H1 (cell line): ENCODE results near the gene CHMP5.

Experiments used
- EP300 ChIP-seq, 2 experiments: IDR thresholded peaks; 1 replicate in 1 of 2; 2 replicates in 1 of 2; pipeline ENCODE4 v1.6.1; 2011 to 2012; ENCODE audit warnings: low read depth in 2 of 2, low read length in 2 of 2, mild to moderate bottlenecking in 2 of 2, borderline replicate concordance in 1 of 2, inconsistent platforms in 1 of 2, moderate library complexity in 1 of 2
- EZH2 ChIP-seq: fragments of 200-600 bp; sonication (generic); IDR thresholded peaks from 2 replicates; pipeline ENCODE4 v1.7.1; 2012; ENCODE audit warnings: low read depth, mild to moderate bottlenecking, moderate library complexity, low read length, inconsistent platforms; ENCODE audit not compliant: severe bottlenecking
- FOSL1 ChIP-seq: IDR thresholded peaks from 2 replicates; pipeline ENCODE4 v1.6.1; 2011; ENCODE audit warnings: mild to moderate bottlenecking, low read depth, low read length, moderate library complexity; ENCODE audit not compliant: insufficient read depth
- JUND ChIP-seq: IDR thresholded peaks from 2 replicates; pipeline ENCODE4 v1.6.1; 2011; ENCODE audit warnings: mild to moderate bottlenecking, improper control_type of control experiment, low read length
- KDM1A ChIP-seq: fragments of 200-600, 300-600 bp; sonication (generic); IDR thresholded peaks from 2 replicates; pipeline ENCODE4 v1.7.1; 2016; ENCODE audit warnings: mild to moderate bottlenecking, low read length, borderline replicate concordance
- PHF8 ChIP-seq: fragments of 200-600 bp; sonication (generic); conservative IDR thresholded peaks from 2 replicates; pipeline ENCODE4 v1.7.1; 2012; ENCODE audit warnings: low read depth, mild to moderate bottlenecking, inconsistent platforms, low read length, moderate library complexity
- POLR2AphosphoS5 ChIP-seq: IDR thresholded peaks from 2 replicates; pipeline ENCODE4 v1.6.1; 2011; ENCODE audit warnings: low read depth, low read length
- SIN3A ChIP-seq, 2 experiments: IDR thresholded peaks in 1 of 2; conservative IDR thresholded peaks in 1 of 2; 2 replicates each; pipeline ENCODE4 v1.6.1; 2011 to 2012; ENCODE audit warnings: low read length in 2 of 2, improper control_type of control experiment in 1 of 2, low read depth in 1 of 2, mild to moderate bottlenecking in 1 of 2
- SP1 ChIP-seq: IDR thresholded peaks from 2 replicates; pipeline ENCODE4 v1.6.1; 2011; ENCODE audit warnings: low read depth, low read length
- SP2 ChIP-seq: IDR thresholded peaks from 2 replicates; pipeline ENCODE4 v1.6.1; 2012; ENCODE audit warnings: mild to moderate bottlenecking, low read length, inconsistent platforms
- TF ChIP-seq, protein P1 (sequence below), 3 experiments: IDR thresholded peaks; 1 replicate in 2 of 3; 2 replicates in 1 of 3; pipeline versions ENCODE4 v1.5.1 to v1.6.1; 2011; ENCODE audit warnings: low read length in 3 of 3, mild to moderate bottlenecking in 3 of 3, inconsistent platforms in 2 of 3, low read depth in 1 of 3, moderate library complexity in 1 of 3; ENCODE audit not compliant: insufficient read depth in 1 of 3; ENCODE audit errors: control extremely low read depth in 1 of 3
- TF ChIP-seq, protein P2 (sequence below): IDR thresholded peaks from 2 replicates; pipeline ENCODE4 v1.6.1; 2011; ENCODE audit warnings: low read depth, mild to moderate bottlenecking, low read length; ENCODE audit not compliant: insufficient read depth

DNA sequence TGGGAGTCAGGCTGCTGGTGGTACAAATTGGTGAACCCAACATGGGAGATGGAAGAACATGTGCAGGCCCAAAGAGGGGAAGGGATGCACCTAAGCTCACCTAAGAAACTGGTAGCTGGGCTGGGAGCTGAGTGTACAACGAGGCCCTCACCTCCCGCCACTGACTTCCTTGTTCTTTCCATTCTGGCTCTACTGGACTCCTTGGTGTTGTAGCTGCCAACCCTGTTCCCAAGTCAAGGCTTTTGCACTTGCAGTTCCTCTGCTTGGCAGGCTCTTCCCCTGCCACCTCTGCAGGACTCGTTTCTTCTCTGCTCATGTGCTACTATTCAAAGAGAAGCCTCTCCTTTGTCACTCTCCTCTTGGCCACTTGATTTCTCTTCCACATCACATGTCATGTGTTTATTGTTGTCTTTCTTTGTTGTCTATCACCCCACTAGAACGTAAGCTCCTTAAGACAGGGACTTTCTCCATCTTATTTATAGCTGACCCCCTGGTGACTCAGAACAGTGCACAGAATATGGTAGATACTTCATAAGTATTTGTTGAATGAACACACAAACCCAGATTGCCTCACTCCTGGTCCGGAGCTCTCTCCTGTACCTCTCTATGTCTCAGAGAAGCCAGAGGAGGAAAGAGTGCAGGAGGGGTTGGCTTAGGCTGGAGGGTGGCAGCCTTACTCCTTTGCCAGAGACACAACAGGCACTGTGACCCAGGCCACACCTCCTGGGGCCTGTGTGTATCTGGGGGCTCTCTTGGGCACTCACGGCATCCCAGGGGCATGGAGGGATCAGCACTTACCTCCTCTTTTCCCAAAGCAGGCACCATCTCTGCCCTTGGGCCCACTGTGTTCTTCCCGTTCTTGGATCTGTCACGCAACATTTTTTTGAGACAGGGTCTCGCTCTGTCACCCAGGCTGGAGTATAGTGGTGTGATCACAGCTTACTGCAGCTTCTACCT is 30.1 kb upstream of the CHMP5 start:
- TF ChIP-seq, protein P1, sequence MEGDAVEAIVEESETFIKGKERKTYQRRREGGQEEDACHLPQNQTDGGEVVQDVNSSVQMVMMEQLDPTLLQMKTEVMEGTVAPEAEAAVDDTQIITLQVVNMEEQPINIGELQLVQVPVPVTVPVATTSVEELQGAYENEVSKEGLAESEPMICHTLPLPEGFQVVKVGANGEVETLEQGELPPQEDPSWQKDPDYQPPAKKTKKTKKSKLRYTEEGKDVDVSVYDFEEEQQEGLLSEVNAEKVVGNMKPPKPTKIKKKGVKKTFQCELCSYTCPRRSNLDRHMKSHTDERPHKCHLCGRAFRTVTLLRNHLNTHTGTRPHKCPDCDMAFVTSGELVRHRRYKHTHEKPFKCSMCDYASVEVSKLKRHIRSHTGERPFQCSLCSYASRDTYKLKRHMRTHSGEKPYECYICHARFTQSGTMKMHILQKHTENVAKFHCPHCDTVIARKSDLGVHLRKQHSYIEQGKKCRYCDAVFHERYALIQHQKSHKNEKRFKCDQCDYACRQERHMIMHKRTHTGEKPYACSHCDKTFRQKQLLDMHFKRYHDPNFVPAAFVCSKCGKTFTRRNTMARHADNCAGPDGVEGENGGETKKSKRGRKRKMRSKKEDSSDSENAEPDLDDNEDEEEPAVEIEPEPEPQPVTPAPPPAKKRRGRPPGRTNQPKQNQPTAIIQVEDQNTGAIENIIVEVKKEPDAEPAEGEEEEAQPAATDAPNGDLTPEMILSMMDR (IDR thresholded peaks at IDR 0.05; ENCODE audit: control extremely low read depth in 1 of 3, insufficient read depth in 1 of 3, low read depth in 1 of 3, low read length in 3 of 3) = no peak
- TF ChIP-seq EZH2 = no peak
- TF ChIP-seq POLR2AphosphoS5 = no peak
- TF ChIP-seq SP1 = no peak
- no peak for TF ChIP-seq SP2
- TF ChIP-seq JUND = no peak
- TF ChIP-seq, protein P2, sequence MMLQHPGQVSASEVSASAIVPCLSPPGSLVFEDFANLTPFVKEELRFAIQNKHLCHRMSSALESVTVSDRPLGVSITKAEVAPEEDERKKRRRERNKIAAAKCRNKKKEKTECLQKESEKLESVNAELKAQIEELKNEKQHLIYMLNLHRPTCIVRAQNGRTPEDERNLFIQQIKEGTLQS = no peak
- TF ChIP-seq SIN3A (conservative IDR thresholded peaks at IDR 0.05 in 1 of 2, IDR thresholded peaks at IDR 0.05 in 1 of 2; ENCODE audit: low read depth in 1 of 2, low read length in 2 of 2) = no peak
- no peak for TF ChIP-seq EP300 (IDR thresholded peaks at IDR 0.05; ENCODE audit: borderline replicate concordance in 1 of 2, low read depth in 2 of 2, low read length in 2 of 2)
- TF ChIP-seq KDM1A = no peak
- TF ChIP-seq FOSL1 = no peak
- TF ChIP-seq PHF8 = no peak
